Measurements from ENCODE around the gene CHCHD6. TPM values are rescaled to one million over a fixed set of nuclear protein-coding genes. Genes with fewer than 3 reads are reported as not detected.

CHCHD6 gene
- total RNA-seq, 2 experiments from 2014 or later, result 8.7 to 9.3 TPM

DNA sequence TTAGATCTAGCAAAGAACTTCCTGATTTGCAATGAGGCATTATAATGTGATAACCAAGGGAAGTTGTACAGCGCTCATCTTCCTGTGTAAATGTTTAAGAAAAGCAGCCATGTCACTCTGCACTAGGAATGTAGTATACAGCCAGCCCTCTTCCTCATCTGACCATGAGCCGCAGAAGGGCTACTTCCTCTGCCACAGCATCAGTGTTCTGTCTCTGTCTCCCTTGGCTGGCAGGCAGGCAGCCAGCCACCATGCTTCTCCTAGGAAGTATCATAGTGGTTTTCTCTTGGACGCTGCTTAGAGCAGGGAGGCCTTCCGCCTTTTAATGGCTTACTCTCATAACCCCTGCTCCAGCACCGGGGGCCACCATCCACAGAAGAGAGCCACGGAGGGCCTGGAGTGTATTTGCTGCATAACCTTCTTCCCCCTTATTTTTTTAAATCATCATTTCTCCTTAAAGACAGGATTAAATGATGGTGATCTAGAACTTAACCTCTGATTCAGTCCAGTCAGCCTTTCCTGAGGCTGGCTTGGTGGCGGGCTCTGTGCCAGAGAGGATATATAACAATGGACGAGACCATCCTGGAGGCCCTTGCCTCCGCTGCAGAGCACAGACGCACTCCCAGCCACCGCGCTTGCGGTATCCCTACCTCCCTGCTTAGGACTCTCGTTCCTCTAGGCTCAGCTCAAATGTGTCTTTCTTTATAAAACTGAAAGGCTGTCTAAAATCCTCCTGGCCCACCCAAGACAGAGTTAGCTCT lies 221.6 kb downstream of the CHCHD6 start:
- no peak for ATAC-seq (ENCODE audit: poor library complexity)

DNA sequence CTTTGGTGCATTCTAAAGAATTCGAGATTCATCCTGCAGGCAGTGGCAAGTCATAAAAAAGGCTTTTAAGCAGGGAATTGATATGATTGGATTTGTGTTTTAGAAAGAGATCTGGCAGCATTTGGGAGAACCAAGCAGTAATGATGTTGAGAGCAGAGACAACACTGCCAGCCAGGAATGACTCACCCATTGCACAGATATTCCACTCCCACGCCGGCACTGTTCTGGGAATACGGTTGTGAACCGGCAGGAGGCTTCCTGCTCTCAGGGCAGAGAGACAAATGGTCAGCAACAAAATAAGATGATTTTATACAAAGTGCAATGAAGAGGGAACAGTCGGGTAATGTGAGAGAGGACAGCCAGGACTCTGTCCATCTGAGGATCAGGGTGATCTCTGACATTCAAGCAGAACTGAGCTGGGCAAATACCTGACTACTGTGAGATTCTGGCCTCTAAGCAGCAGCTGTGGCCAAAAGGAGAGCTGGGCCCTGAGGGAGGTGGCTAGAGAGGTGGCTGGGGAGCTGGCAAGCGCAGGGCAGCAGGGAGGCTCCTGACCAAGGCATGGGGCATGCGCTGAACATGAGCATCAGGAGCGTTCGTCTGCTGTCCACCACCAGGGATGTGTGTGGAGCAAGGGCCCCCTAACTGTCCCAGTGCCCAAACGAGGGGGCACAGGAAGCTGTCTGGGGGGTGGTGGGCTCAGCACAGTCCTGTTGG lies 222.8 kb downstream of the CHCHD6 start:
- no peak overlapping the region for H3K27ac ChIP-seq (ENCODE audit: low read depth in 1 of 2, low read length in 2 of 2)
- CTCF ChIA-PET, result no interaction called here
- no peaks in the 10 kb centered on the region for H3K36me3 ChIP-seq (ENCODE audit: insufficient read depth, low read length)
- Mint-ChIP-seq H3K36me3 (ENCODE audit: low read depth) (no peaks in the 10 kb centered on the region), H3K4me3 (no peak overlapping the region), H3K4me1 (ENCODE audit: low read depth) (no peaks in the 10 kb centered on the region), H3K27me3 (no peaks in the 10 kb centered on the region), H3K9me3 (no peaks in the 10 kb centered on the region), H3K27ac (no peak overlapping the region)
- POLR2A ChIA-PET, result no interaction called here
- H3K9me3 ChIP-seq (ENCODE audit: control insufficient read depth in 1 of 2, insufficient read depth in 1 of 2, low read length in 2 of 2), result no peaks in the 10 kb centered on the region
- intact Hi-C loops (cut with DNase I, micrococcal nuclease), result no loop called here
- TF ChIP-seq, protein P1, sequence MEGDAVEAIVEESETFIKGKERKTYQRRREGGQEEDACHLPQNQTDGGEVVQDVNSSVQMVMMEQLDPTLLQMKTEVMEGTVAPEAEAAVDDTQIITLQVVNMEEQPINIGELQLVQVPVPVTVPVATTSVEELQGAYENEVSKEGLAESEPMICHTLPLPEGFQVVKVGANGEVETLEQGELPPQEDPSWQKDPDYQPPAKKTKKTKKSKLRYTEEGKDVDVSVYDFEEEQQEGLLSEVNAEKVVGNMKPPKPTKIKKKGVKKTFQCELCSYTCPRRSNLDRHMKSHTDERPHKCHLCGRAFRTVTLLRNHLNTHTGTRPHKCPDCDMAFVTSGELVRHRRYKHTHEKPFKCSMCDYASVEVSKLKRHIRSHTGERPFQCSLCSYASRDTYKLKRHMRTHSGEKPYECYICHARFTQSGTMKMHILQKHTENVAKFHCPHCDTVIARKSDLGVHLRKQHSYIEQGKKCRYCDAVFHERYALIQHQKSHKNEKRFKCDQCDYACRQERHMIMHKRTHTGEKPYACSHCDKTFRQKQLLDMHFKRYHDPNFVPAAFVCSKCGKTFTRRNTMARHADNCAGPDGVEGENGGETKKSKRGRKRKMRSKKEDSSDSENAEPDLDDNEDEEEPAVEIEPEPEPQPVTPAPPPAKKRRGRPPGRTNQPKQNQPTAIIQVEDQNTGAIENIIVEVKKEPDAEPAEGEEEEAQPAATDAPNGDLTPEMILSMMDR (IDR thresholded peaks at IDR 0.05), result no peak
- no peak for DNase-seq
- H3K27me3 ChIP-seq (ENCODE audit: control insufficient read depth in 1 of 2, insufficient read depth in 2 of 2, low read length in 2 of 2), result no peaks in the 10 kb centered on the region
- ATAC-seq (ENCODE audit: poor library complexity), result no peak
- H3K4me1 ChIP-seq (ENCODE audit: insufficient read depth, low read length), result no peaks in the 10 kb centered on the region
- no peak overlapping the region for H3K4me3 ChIP-seq (ENCODE audit: low read length)

More for the DNA sequence above, 221.6 kb downstream of the CHCHD6 start:
- DNase-seq, result peak in 3 of 14 experiments; percentile 13 to 50 (median 30)
- Histone ChIP-seq H3K27me3 (ENCODE audit: control insufficient read depth in 1 of 2, insufficient read depth in 2 of 2, low read length in 2 of 2) (no peaks in the 10 kb centered on the region), H3K4me1 (ENCODE audit: insufficient read depth, low read length) (no peaks in the 10 kb centered on the region), H3K4me3 (ENCODE audit: low read length) (no peak overlapping the region), H3K9me3 (ENCODE audit: control insufficient read depth in 1 of 2, insufficient read depth in 1 of 2, low read length in 2 of 2) (no peaks in the 10 kb centered on the region), H3K36me3 (ENCODE audit: insufficient read depth, low read length) (no peaks in the 10 kb centered on the region), H3K27ac (ENCODE audit: low read depth in 1 of 2, low read length in 2 of 2) (no peak overlapping the region)
- Mint-ChIP-seq H3K4me3 (no peak overlapping the region), H3K27me3 (no peaks in the 10 kb centered on the region), H3K36me3 (ENCODE audit: low read depth) (peaks cover 5% of the 10 kb centered on the region), H3K4me1 (ENCODE audit: low read depth) (no peaks in the 10 kb centered on the region), H3K9me3 (no peaks in the 10 kb centered on the region), H3K27ac (no peak overlapping the region)
- ChIA-PET POLR2A (no interaction called here), CTCF (no interaction called here)
- TF ChIP-seq, protein P1 (IDR thresholded peaks at IDR 0.05), result no peak
- intact Hi-C loops (cut with DNase I, micrococcal nuclease), result no loop called here

DNA sequence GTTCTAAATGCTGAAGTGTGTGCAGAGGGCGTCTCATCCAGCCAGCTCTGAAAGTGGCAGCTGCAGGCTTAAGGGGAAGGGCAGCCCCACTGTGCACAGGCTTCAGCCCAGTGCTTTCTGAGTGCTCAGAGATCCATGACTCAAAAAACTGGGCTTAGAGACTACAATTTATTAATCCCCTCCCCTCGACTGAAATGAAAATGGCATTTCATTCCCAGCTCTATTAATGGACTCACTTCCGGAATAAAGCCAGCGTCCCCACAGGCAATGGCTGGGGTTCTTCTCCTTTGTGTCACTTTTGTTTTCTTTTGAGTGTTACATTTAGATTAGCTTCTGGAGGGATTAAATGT lies 223.3 kb downstream of the CHCHD6 start:
- Mint-ChIP-seq H3K36me3 (ENCODE audit: low read depth) (no peaks in the 10 kb centered on the region), H3K27ac (no peak overlapping the region)

More for the DNA sequence above, 223.3 kb downstream of the CHCHD6 start:
- ATAC-seq (ENCODE audit: poor library complexity) (no peak), DNase-seq (no peak)
- TF ChIP-seq, protein P1 (IDR thresholded peaks at IDR 0.05), result no peak
- Mint-ChIP-seq H3K4me3 (no peak overlapping the region), H3K27me3 (no peaks in the 10 kb centered on the region), H3K4me1 (ENCODE audit: low read depth) (no peaks in the 10 kb centered on the region), H3K9me3 (no peaks in the 10 kb centered on the region)
- Histone ChIP-seq H3K36me3 (ENCODE audit: insufficient read depth, low read length) (no peaks in the 10 kb centered on the region), H3K4me1 (ENCODE audit: insufficient read depth, low read length) (no peaks in the 10 kb centered on the region), H3K4me3 (ENCODE audit: low read length) (no peak overlapping the region), H3K27me3 (ENCODE audit: control insufficient read depth in 1 of 2, insufficient read depth in 2 of 2, low read length in 2 of 2) (no peaks in the 10 kb centered on the region), H3K9me3 (ENCODE audit: control insufficient read depth in 1 of 2, insufficient read depth in 1 of 2, low read length in 2 of 2) (peaks cover 0 to under 1% of the 10 kb centered on the region in 2 experiments), H3K27ac (ENCODE audit: low read depth in 1 of 2, low read length in 2 of 2) (no peak overlapping the region)
- intact Hi-C loops (cut with DNase I, micrococcal nuclease), result no loop called here
- ChIA-PET CTCF (no interaction called here), POLR2A (no interaction called here)
